Nephron progenitor cell (in vitro differentiated cells): ENCODE measurements around the gene TYRP1.
A peak's percentile ranks its signal among the peaks of the same experiment; 100 is the strongest.

Experiments
- DNase-seq: peaks from one replicate; pipeline ENCODE4 v3.0.0; 2021
- H3K27ac Mint-ChIP-seq: 2 replicates; pipeline ENCODE4 v1.8.0; 2021; ENCODE audit warnings: mild to moderate bottlenecking, moderate library complexity, mixed read lengths
- H3K27me3 Mint-ChIP-seq: 2 replicates; pipeline ENCODE4 v1.8.0; 2021; ENCODE audit warnings: mild to moderate bottlenecking, low read depth, mixed read lengths; ENCODE audit not compliant: poor library complexity
- H3K36me3 Mint-ChIP-seq: 2 replicates; pipeline ENCODE4 v1.8.0; 2021; ENCODE audit warnings: low read depth, mixed read lengths
- H3K4me1 Mint-ChIP-seq: 2 replicates; pipeline ENCODE4 v1.8.0; 2021; ENCODE audit warnings: mixed read lengths
- H3K4me3 Mint-ChIP-seq: 2 replicates; pipeline ENCODE4 v1.8.0; 2021; ENCODE audit warnings: mild to moderate bottlenecking, moderate library complexity, mixed read lengths
- H3K9me3 Mint-ChIP-seq: 2 replicates; pipeline ENCODE4 v1.8.0; 2021; ENCODE audit warnings: mild to moderate bottlenecking, moderate library complexity, mixed read lengths
- TF ChIP-seq, protein P1 (sequence below): fragments of 200-600 bp; sonication (generic); IDR thresholded peaks from 2 replicates; pipeline ENCODE4 v1.5.0; 2021; ENCODE audit warnings: antibody characterized with exemption

The TYRP1 gene

DNA sequence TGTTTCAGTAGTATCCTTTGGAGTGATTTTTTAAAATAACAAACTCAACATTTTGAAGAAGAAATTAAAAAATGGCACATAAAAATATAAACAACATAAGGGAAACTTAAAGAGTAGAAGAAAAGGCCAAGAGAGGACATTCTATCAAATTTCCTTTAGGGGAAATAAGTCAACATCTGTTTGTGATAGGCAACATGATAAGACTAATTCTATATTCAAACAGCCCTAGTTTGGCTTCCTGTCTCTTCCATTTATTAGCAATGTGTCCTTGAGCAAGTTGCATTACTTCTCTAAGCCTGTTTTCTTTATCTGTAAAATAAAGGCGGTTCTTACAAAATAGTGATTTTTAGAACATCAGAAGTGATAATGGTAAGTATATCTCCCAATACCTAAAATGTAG, 24.7 kb downstream of the TYRP1 start:
- no peaks in the 10 kb centered on the region for H3K9me3 Mint-ChIP-seq
- no peak for DNase-seq
- H3K4me1 Mint-ChIP-seq: peaks cover 28% of the 10 kb centered on the region
- peaks cover 4% of the 10 kb centered on the region for H3K27me3 Mint-ChIP-seq
- H3K4me3 Mint-ChIP-seq: no peak overlapping the region
- H3K36me3 Mint-ChIP-seq: no peaks in the 10 kb centered on the region
- no peak overlapping the region for H3K27ac Mint-ChIP-seq
- TF ChIP-seq, protein P1, sequence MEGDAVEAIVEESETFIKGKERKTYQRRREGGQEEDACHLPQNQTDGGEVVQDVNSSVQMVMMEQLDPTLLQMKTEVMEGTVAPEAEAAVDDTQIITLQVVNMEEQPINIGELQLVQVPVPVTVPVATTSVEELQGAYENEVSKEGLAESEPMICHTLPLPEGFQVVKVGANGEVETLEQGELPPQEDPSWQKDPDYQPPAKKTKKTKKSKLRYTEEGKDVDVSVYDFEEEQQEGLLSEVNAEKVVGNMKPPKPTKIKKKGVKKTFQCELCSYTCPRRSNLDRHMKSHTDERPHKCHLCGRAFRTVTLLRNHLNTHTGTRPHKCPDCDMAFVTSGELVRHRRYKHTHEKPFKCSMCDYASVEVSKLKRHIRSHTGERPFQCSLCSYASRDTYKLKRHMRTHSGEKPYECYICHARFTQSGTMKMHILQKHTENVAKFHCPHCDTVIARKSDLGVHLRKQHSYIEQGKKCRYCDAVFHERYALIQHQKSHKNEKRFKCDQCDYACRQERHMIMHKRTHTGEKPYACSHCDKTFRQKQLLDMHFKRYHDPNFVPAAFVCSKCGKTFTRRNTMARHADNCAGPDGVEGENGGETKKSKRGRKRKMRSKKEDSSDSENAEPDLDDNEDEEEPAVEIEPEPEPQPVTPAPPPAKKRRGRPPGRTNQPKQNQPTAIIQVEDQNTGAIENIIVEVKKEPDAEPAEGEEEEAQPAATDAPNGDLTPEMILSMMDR: no peak

DNA sequence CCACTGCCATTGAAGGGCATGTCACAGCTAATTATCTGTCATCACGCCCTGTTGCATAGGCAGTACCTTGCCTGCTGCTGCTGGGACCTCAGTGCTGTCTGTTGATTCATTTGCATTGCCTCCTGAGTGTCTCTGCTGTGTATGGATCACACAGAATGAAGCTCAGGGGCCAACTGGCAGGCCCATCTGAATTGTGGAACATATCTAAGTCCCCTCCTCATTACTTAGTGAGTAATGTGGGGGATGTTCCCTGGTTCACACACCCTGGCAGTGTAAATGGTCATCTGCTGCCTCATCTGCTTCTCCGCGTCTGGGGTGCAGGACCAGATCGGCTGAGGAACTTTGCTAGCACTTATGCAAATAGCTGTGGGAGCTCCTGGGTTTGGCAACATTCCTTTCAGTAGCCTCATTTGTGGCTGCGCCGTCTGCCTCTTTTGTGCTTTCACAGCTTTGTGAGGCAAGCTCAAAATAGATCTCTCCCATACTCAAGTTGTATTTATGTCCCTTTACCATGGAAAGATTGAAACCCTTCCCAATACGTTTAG, 25.4 kb downstream of the TYRP1 start:
- Mint-ChIP-seq H3K9me3 (no peaks in the 10 kb centered on the region), H3K4me3 (peak overlapping the region; percentile 49), H3K36me3 (no peaks in the 10 kb centered on the region), H3K27ac (no peak overlapping the region), H3K27me3 (peaks cover 4% of the 10 kb centered on the region), H3K4me1 (peaks cover 31% of the 10 kb centered on the region)
- TF ChIP-seq, protein P1: no peak
- peak; percentile 29 for DNase-seq

- peaks cover 32% of the 10 kb centered on the region for H3K4me1 Mint-ChIP-seq
- H3K27ac Mint-ChIP-seq: no peak overlapping the region
- peaks cover 4% of the 10 kb centered on the region for H3K27me3 Mint-ChIP-seq
- no peaks in the 10 kb centered on the region for H3K36me3 Mint-ChIP-seq
- no peaks in the 10 kb centered on the region for H3K9me3 Mint-ChIP-seq
- H3K4me3 Mint-ChIP-seq: peak overlapping the region; percentile 7
- TF ChIP-seq, protein P1: peak; percentile 57
- no peak for DNase-seq
Measured at GRCh38 chr9:12719431-12719830, 26.2 kb downstream of the TYRP1 start.

DNA sequence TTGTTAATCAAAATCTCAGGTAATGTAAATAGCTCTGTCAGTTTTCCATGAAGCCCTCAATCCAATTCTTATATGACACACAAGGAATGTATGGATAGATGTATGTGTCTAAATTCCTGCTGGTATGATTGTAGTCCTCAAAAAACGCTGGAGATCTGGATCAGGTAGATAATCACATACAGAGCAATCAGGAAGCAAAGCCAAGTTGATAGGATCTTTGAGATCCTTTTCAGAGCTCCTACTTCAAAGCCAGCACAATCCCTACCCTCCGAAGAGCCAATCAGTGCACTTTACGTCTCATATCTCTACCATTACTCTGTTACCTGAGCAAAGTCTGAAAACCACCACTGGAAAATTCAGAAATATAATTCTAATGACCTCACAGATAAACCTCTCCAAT, 27.4 kb downstream of the TYRP1 start:
- Mint-ChIP-seq H3K27me3 (peaks cover 4% of the 10 kb centered on the region), H3K4me3 (no peak overlapping the region), H3K9me3 (no peaks in the 10 kb centered on the region), H3K4me1 (peaks cover 32% of the 10 kb centered on the region), H3K36me3 (no peaks in the 10 kb centered on the region), H3K27ac (no peak overlapping the region)
- DNase-seq: no peak
- TF ChIP-seq, protein P1: no peak

- Mint-ChIP-seq H3K4me1 (peaks cover 32% of the 10 kb centered on the region), H3K36me3 (no peaks in the 10 kb centered on the region), H3K4me3 (no peak overlapping the region), H3K9me3 (no peaks in the 10 kb centered on the region), H3K27ac (no peak overlapping the region), H3K27me3 (no peaks in the 10 kb centered on the region)
- DNase-seq: no peak
- TF ChIP-seq, protein P1: no peak
Measured at GRCh38 chr9:12722131-12722530, 28.9 kb downstream of the TYRP1 start.

GRCh38 chr9:12723409-12724028, 30.3 kb downstream of the TYRP1 start:
- Mint-ChIP-seq H3K36me3 (no peaks in the 10 kb centered on the region), H3K9me3 (no peaks in the 10 kb centered on the region), H3K4me1 (peaks cover 27% of the 10 kb centered on the region), H3K27me3 (no peaks in the 10 kb centered on the region), H3K4me3 (no peak overlapping the region), H3K27ac (no peak overlapping the region)
- DNase-seq: no peak
- TF ChIP-seq, protein P1: peak; percentile 45
